Heart right ventricle (tissue), 16 donors: Measurements from ENCODE around the gene UBE2F. TPM values are rescaled to one million over a fixed set of nuclear protein-coding genes. Genes with fewer than 3 reads are reported as not detected.
"Not testable (repeated sequence)": the region's sequence is repeated elsewhere in the genome, so short reads cannot be mapped to it uniquely, and the experiment has no call there.

Experiments used
- ATAC-seq, 8 donors: fragments of 200-7000 bp; cut with Tn5 transposase; one replicate each; pipeline ENCODE4 v1.9.1; 2020; ENCODE audit warnings: mild to moderate bottlenecking in 8 of 8, moderate library complexity in 8 of 8, moderate number of reproducible peaks in 1 of 8
- DNase-seq, 2 donors: peaks; one replicate each; pipeline ENCODE4 v3.0.0-alpha.2; 2020
- H3K27ac ChIP-seq, 10 donors: fragments of 200-600 bp; sonication (generic) in 2 of 10; one replicate each; pipeline versions ENCODE4 v1.5.0 to v1.8.0; 2020 to 2022; ENCODE audit warnings: mild to moderate bottlenecking in 3 of 10
- H3K27me3 ChIP-seq, 7 donors: fragments of 200-600 bp; one replicate each; pipeline ENCODE4 v1.8.0; 2021 to 2022; ENCODE audit warnings: mild to moderate bottlenecking in 2 of 7
- H3K36me3 ChIP-seq, 9 donors: fragments of 200-600 bp; sonication (generic) in 1 of 9; one replicate each; pipeline versions ENCODE4 v1.5.0 to v1.8.0; 2020 to 2022; ENCODE audit warnings: mild to moderate bottlenecking in 2 of 9
- H3K4me1 ChIP-seq, 9 donors: fragments of 200-600 bp; sonication (generic) in 1 of 9; one replicate each; pipeline versions ENCODE4 v1.5.0 to v1.8.0; 2020 to 2022; ENCODE audit warnings: mild to moderate bottlenecking in 4 of 9
- H3K4me3 ChIP-seq, 10 donors: fragments of 200-600 bp; sonication (generic) in 2 of 10; one replicate each; pipeline versions ENCODE4 v1.5.0 to v1.8.0; 2020 to 2022; ENCODE audit warnings: mild to moderate bottlenecking in 7 of 10, moderate library complexity in 2 of 10
- H3K9me3 ChIP-seq, 11 donors: fragments of 200-600 bp in 10 of 11; sonication (generic) in 2 of 11; one replicate each; pipeline versions ENCODE4 v1.5.0 to v1.8.0; 2013 to 2022; ENCODE audit warnings: mild to moderate bottlenecking in 2 of 11, control low read depth in 1 of 11, moderate library complexity in 1 of 11
- CTCF ChIP-seq, 9 donors: fragments of 200-600 bp; sonication (generic) in 2 of 9; IDR thresholded peaks; one replicate each; pipeline versions ENCODE4 v1.5.0 to v1.8.0; 2021 to 2022; ENCODE audit warnings: antibody characterized with exemption in 9 of 9, mild to moderate bottlenecking in 5 of 9, moderate library complexity in 1 of 9
- WGBS, 2 donors: extraction: QIAGEN DNeasy Blood & Tissue Kit; methylation state at CpG; one replicate each; pipeline ENCODE4 v1.1.7; 2013; ENCODE audit warnings: inconsistent platforms in 1 of 2; 5-methylcytosine and 5-hydroxymethylcytosine counted together
- intact Hi-C, 10 donors: fragments of 100-400 bp; cut with DNase I; formaldehyde crosslinking; loops; one replicate each; pipeline versions ENCODE4 v1.11.1 to v1.14.2; 2022
- polyA plus RNA-seq, 2 donors: library from polyadenylated mRNA; stranded (reverse); fragments of 200-250 nt; gene quantifications; one replicate each; pipeline ENCODE4 v1.2.3, GENCODE V29; 2013
- total RNA-seq, 10 donors: library from RNA; stranded (reverse); fragmentation: NEBNext Ultra II Directional in 3 of 10; extraction: Animal tissue kit (Norgen Biotek cat#: 25700) in 3 of 10; gene quantifications; one replicate each; pipeline versions ENCODE4 v1.2.1 to v1.2.4, GENCODE V29; 2021 to 2023
- donor health status: Arrhythmogenic right ventricular cardiomyopathy.
- donor health status: ischemic (EF 13 %, LVEDD 7.1; RV severe dilation, severe dysfunction).
- donor health status: healthy with polysubstance abuse.
- donor health status: DM: no; HTN: yes; CAD: no.
- donor health status: DM: no; HTN: no; CAD: no.
- donor health status: ischemic (EF 25% LVEDD 6.9; RV normal size, moderate dysfunction).
- donor health status: ischemic (EF 25% LVEDD 5.7; RV mildly dilated, moderate dysfunction).
- donor health status: healthy.
- donor health status: DM: yes; HTN: yes; CAD: no.
- donor health status: Ischemic cardiomyopathy.
- donor health status: ischemic (EF 35%, LVEDD 5.7; RV mildly dilated, moderate dysfunction).
- donor health status: nonischemic (EF 11% LVEDD 7.7; RV severe dilation, severe dysfunction).
- donor health status: DM: yes; HTN: yes; CAD: no.
- donor health status: PGD.
- donor health status: ischemic (EF 29% LVEDD 5.4; RV normal size, mild dysfunction).
- donor health status: nonischemic (EF 23%, LVEDD 6.1; RV moderate dilation, normal function).

The UBE2F gene
- total and polyA plus RNA-seq, 12 donors, result 43.5 to 82.2 (median 63.7) TPM

GRCh38 chr2:237979331-237979730 is 12.5 kb downstream of the UBE2F start:
- no peak for TF ChIP-seq CTCF (IDR thresholded peaks at IDR 0.05)
- 89% methylated on average over 6 of the region's 6 CpGs for WGBS, 2 donors
- no peak for DNase-seq
- Histone ChIP-seq H3K4me3 (no peak overlapping the region), H3K27me3 (no peaks in the 10 kb centered on the region), H3K4me1 (peaks cover 3 to 76% (median 53%) of the 10 kb centered on the region in 9 donors), H3K36me3 (peaks cover 0 to 33% (median 9%) of the 10 kb centered on the region in 9 donors), H3K27ac (peak overlapping the region in 4 of 10 donors; percentile 13 to 41 (median 26)), H3K9me3 (no peaks in the 10 kb centered on the region)
- peak in 1 of 8 donors; percentile 5 for ATAC-seq
- intact Hi-C loops, result loop anchor here in 1 of 10 donors (10.0 kb wide), 1 partner anchor 125 kb away; the partner anchor contains the start of gene RAMP1

- intact Hi-C loops, result loop anchor here in 1 of 10 donors (10.0 kb wide), 1 partner anchor 125 kb away; the partner anchor contains the start of gene RAMP1
- Histone ChIP-seq H3K4me3 (no peak overlapping the region), H3K4me1 (peaks cover 4 to 82% (median 53%) of the 10 kb centered on the region in 9 donors), H3K9me3 (no peaks in the 10 kb centered on the region), H3K36me3 (peaks cover 0 to 26% (median 6%) of the 10 kb centered on the region in 9 donors), H3K27ac (peak overlapping the region in 5 of 10 donors; percentile 13 to 41 (median 29)), H3K27me3 (no peaks in the 10 kb centered on the region)
- 50 to 53% methylated on average over 1 of the region's 1 CpG for WGBS, 2 donors
- TF ChIP-seq CTCF (IDR thresholded peaks at IDR 0.05), result no peak
- no peak for DNase-seq
- no peak for ATAC-seq
Measured at GRCh38 chr2:237980087-237980486, 13.3 kb downstream of the UBE2F start.

GRCh38 chr2:237980751-237981150 is 13.9 kb downstream of the UBE2F start:
- H3K27me3 ChIP-seq, result no peaks in the 10 kb centered on the region
- intact Hi-C loops, result loop anchor here in 1 of 10 donors (10.0 kb wide), 1 partner anchor 126 kb away; the partner anchor contains the start of gene RAMP1
- ATAC-seq, result no peak
- WGBS, 2 donors, result 83 to 88% methylated on average over 6 of the region's 6 CpGs
- peak overlapping the region in 3 of 10 donors; percentile 4 to 29 (median 12) for H3K27ac ChIP-seq
- no peaks in the 10 kb centered on the region for H3K9me3 ChIP-seq
- peaks cover 0 to 19% (median 3%) of the 10 kb centered on the region in 9 donors for H3K36me3 ChIP-seq
- no peak overlapping the region for H3K4me3 ChIP-seq
- no peak for DNase-seq
- peaks cover 6 to 86% (median 53%) of the 10 kb centered on the region in 9 donors for H3K4me1 ChIP-seq
- no peak for TF ChIP-seq CTCF (IDR thresholded peaks at IDR 0.05)

GRCh38 chr2:237981621-237982020 is 14.8 kb downstream of the UBE2F start:
- ATAC-seq, H3K27me3 ChIP-seq, H3K4me3 ChIP-seq, H3K9me3 ChIP-seq, DNase-seq: not testable (repeated sequence)
- intact Hi-C loops, result loop anchor here in 1 of 10 donors (10.0 kb wide), 1 partner anchor 127 kb away; the partner anchor contains the start of gene RAMP1
- Histone ChIP-seq H3K36me3 (peaks cover 0 to 11% (median 0%) of the 10 kb centered on the region in 9 donors), H3K4me1 (peaks cover 6 to 86% (median 53%) of the 10 kb centered on the region in 9 donors), H3K27ac (peak overlapping the region in 6 of 10 donors; percentile 12 to 64 (median 48))
- 72 to 87% methylated on average over 5 of the region's 5 CpGs for WGBS, 2 donors
